ENCODE results near the gene TNKS2. TPM values are rescaled to one million over a fixed set of nuclear protein-coding genes. Genes with fewer than 3 reads are reported as not detected.

The TNKS2 gene
- total and polyA plus RNA-seq, 2 of the 13 experiments (the other 11 are each of a cell fraction or from before 2014, with no cell fraction given): 15.2 to 19.4 TPM

- WGBS (ENCODE audit: low lambda C conversion rate): 94% methylated on average over 1 of the region's 1 CpG
- intact Hi-C loops (cut with micrococcal nuclease; ENCODE audit: unreplicated experiment): no loop called here
- no peak overlapping the region for H3K9ac ChIP-seq (ENCODE audit: insufficient read depth, low read depth, low read length)
- peaks cover 45% of the 10 kb centered on the region for H3K4me1 ChIP-seq (ENCODE audit: insufficient read depth, low read length)
- no peak for FAIRE-seq
- H3K79me2 ChIP-seq (ENCODE audit: insufficient read depth, low read length): no peaks in the 10 kb centered on the region
- no peaks in the 10 kb centered on the region for H4K20me1 ChIP-seq (ENCODE audit: insufficient read depth, low read length)
- H3K4me3 ChIP-seq (replicated peaks in 1 of 3; ENCODE audit: insufficient read depth in 1 of 3, low read depth in 2 of 3, low read length in 3 of 3): no peak overlapping the region
- peaks cover 0 to 10% of the 10 kb centered on the region in 2 experiments; a peak in 2 of 5 replicates for H3K27me3 ChIP-seq (ENCODE audit: control insufficient read depth in 1 of 2, insufficient read depth in 2 of 2, low read length in 2 of 2)
- no TSS peak for BruUV-seq (replicated peaks)
- TF ChIP-seq ZNF691 (CRISPR knock-in tag; IDR thresholded peaks at IDR 0.05; ENCODE audit: borderline replicate concordance, low read depth) (no peak), MIER2 (CRISPR knock-in tag; IDR thresholded peaks at IDR 0.05) (no peak), ZNF766 (CRISPR knock-in tag; IDR thresholded peaks at IDR 0.05; ENCODE audit: borderline replicate concordance) (no peak), TRIM24 (CRISPR knock-in tag; IDR thresholded peaks at IDR 0.05) (no peak), MTERF4 (CRISPR knock-in tag; IDR thresholded peaks at IDR 0.05) (no peak), ZNF343 (CRISPR knock-in tag; IDR thresholded peaks at IDR 0.05) (no peak), DPF2 (CRISPR knock-in tag; IDR thresholded peaks at IDR 0.05; ENCODE audit: borderline replicate concordance, low read depth) (no peak), ZGPAT (CRISPR knock-in tag; IDR thresholded peaks at IDR 0.05) (no peak), ZNF780A (CRISPR knock-in tag; IDR thresholded peaks at IDR 0.05) (no peak), TAF15 (IDR thresholded peaks at IDR 0.05; ENCODE audit: low read depth, low read length, poor library complexity, severe bottlenecking) (no peak), JUNB (CRISPR knock-in tag; IDR thresholded peaks at IDR 0.05; ENCODE audit: borderline replicate concordance) (no peak), PREB (CRISPR knock-in tag; IDR thresholded peaks at IDR 0.05) (no peak)
- in situ Hi-C loops (cut with HindIII; ENCODE audit: extremely low pct_ligation_motif_present, low pct_unique_long_range_greater_than_20kb): no loop called here
- H3K4me2 ChIP-seq (ENCODE audit: low read depth, low read length): peak overlapping the region; percentile 79; the same call in 1 of the 2 replicates
- ChIA-PET CTCF (ENCODE audit: low intra/inter-chr PET ratio, low total read pairs) (no interaction called here), POLR2A (no interaction called here)
- no peak for DNase-seq (ENCODE audit: low spot score)
- ATAC-seq: no peak
- no peaks in the 10 kb centered on the region for H3K36me3 ChIP-seq (replicated peaks in 1 of 2; ENCODE audit: control insufficient read depth in 1 of 2, insufficient read depth in 2 of 2, low read length in 2 of 2)
- H3K27ac ChIP-seq (ENCODE audit: extremely low read length, insufficient read depth, low read length): no peak overlapping the region
- no peak overlapping the region for H2AFZ ChIP-seq (ENCODE audit: low read length)
- no peaks in the 10 kb centered on the region for H3K9me3 ChIP-seq (ENCODE audit: low read length)
Observed at GRCh38 chr10:91884536-91884935, 86.3 kb downstream of the TNKS2 start.
